ENCODE measurements around the gene SPN.

Gene SPN

DNA sequence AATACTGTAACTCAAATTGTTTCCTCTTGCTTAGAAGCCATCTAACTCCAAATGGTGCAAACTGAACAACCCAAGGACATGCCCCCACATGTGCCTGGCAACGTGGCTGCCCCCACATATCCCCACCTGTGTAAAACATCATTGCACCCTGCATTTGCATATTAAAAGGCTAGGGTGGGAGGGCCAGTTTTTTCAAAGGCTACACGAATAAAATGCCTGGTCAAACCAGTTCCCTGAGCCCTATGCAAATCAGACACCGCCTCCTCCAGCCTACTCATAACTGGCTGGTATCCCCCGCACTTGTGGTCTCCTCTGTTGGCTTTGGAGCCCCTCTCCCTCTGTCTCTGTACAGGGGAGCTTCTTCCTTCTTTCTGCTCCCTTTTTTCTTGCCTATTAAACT is 56.0 kb downstream of the SPN start:
- Histone ChIP-seq H3K79me2 (ENCODE audit: control insufficient read depth, insufficient read depth, low read length) (peaks cover 17% of the 10 kb centered on the region), H3K56ac (ENCODE audit: low read length) (no peak overlapping the region), H4K8ac (ENCODE audit: low read depth, low read length) (no peak overlapping the region), H3K18ac (ENCODE audit: low read length) (no peak overlapping the region), H3K36me3 (ENCODE audit: control insufficient read depth, insufficient read depth, low read length) (no peaks in the 10 kb centered on the region), H3K4ac (ENCODE audit: low read depth, low read length) (no peak overlapping the region), H3K23ac (ENCODE audit: low read length) (no peak overlapping the region), H3K79me1 (ENCODE audit: low read length) (peaks cover 1% of the 10 kb centered on the region), H3K4me1 (ENCODE audit: control insufficient read depth, low read depth, low read length) (no peaks in the 10 kb centered on the region), H2BK120ac (ENCODE audit: low read depth, low read length) (no peak overlapping the region), H3K4me3 (ENCODE audit: low read length) (no peak overlapping the region), H3K27me3 (ENCODE audit: insufficient read depth, low read length, poor library complexity) (no peaks in the 10 kb centered on the region), H4K5ac (ENCODE audit: low read length) (no peak overlapping the region), H3K27ac (ENCODE audit: low read depth, low read length) (no peak overlapping the region), H2BK5ac (ENCODE audit: low read length) (no peak overlapping the region), H2AK5ac (ENCODE audit: low read length) (no peak overlapping the region), H3K4me2 (ENCODE audit: low read length) (no peak overlapping the region), H2BK15ac (replicated peaks; ENCODE audit: low read depth) (no peak overlapping the region), H3K9ac (ENCODE audit: low read length) (no peak overlapping the region)
- WGBS (ENCODE audit: extremely low coverage, insufficient coverage, low lambda C conversion rate) = no CpG with 5 or more reads among the region's 4 CpGs
- no peak for DNase-seq

All from mesendoderm (in vitro differentiated cells).